Endothelial cell of umbilical vein (primary cell): ENCODE results near the gene LITAF. TPM values are rescaled to one million over a fixed set of nuclear protein-coding genes. Genes with fewer than 3 reads are reported as not detected.

Experiments used
- BruUV-seq: library from RNA; stranded (reverse); fragments of 400-500 nt; replicated peaks from 2 replicates; lab custom pipeline; 2021; lab: Mats Ljungman, UMichigan
- CTCF ChIA-PET: fragments of 300-600, 350-600 bp; sonication (Branson Sonifier 250); formaldehyde crosslinking; loops from one replicate; lab custom pipeline; 2021; ENCODE audit warnings: antibody characterized with exemption, inconsistent platforms; lab: Charles Lee
- POLR2A ChIA-PET: fragments of 300-600, 350-600 bp; sonication (Branson Sonifier 250); formaldehyde crosslinking; loops from one replicate; lab custom pipeline; 2021; ENCODE audit warnings: antibody characterized with exemption, inconsistent platforms; lab: Charles Lee
- DNase-seq: peaks from one replicate; pipeline ENCODE4 v3.0.0-alpha.2; 2011; ENCODE audit warnings: low read depth, low spot score
- FAIRE-seq: peaks from 2 replicates; lab custom pipeline; 2011; peaks lifted over from hg19 to GRCh38; lab: Jason Lieb, UNC
- H2AFZ ChIP-seq: 2 replicates; pipeline ENCODE4 v1.6.0; 2012; ENCODE audit warnings: low read depth, low read length, control low read depth, inconsistent platforms
- H3K27ac ChIP-seq: 2 replicates; pipeline ENCODE4 v1.5.1; 2011; ENCODE audit warnings: low read depth, mild to moderate bottlenecking, control low read depth, low read length, moderate library complexity; ENCODE audit not compliant: insufficient read depth
- H3K27me3 ChIP-seq, 2 experiments: 2 replicates each; pipeline versions ENCODE4 v1.6.0 to v1.6.1; 2011; ENCODE audit warnings: low read length in 2 of 2, mixed read lengths in 1 of 2; ENCODE audit not compliant: control insufficient read depth in 2 of 2, insufficient read depth in 2 of 2
- H3K36me3 ChIP-seq, 2 experiments: 2 replicates in 1 of 2; 3 replicates in 1 of 2; pipeline ENCODE4 v1.5.1; 2011; ENCODE audit warnings: low read length in 2 of 2, mild to moderate bottlenecking in 1 of 2, moderate library complexity in 1 of 2; ENCODE audit not compliant: control insufficient read depth in 2 of 2, insufficient read depth in 2 of 2; ENCODE audit errors: extremely low read depth in 1 of 2
- H3K4me1 ChIP-seq: 3 replicates; pipeline ENCODE4 v1.5.1; 2011; ENCODE audit warnings: mild to moderate bottlenecking, low read length; ENCODE audit not compliant: control insufficient read depth, insufficient read depth; ENCODE audit errors: extremely low read depth
- H3K4me2 ChIP-seq: 2 replicates; pipeline ENCODE4 v1.6.1; 2011; ENCODE audit warnings: low read length, control low read depth, mixed read lengths; ENCODE audit not compliant: insufficient read depth
- H3K4me3 ChIP-seq, 3 experiments: fragments of 200-600 bp in 1 of 3; sonication (generic), shearing (Covaris generic) in 1 of 3; replicated peaks in 1 of 3; 2 replicates each; pipeline ENCODE4 v1.5.1; 2011 to 2016; ENCODE audit warnings: control low read depth in 3 of 3, low read length in 3 of 3, mild to moderate bottlenecking in 2 of 3, inconsistent platforms in 1 of 3, low read depth in 1 of 3, moderate library complexity in 1 of 3; ENCODE audit not compliant: insufficient read depth in 1 of 3
- H3K79me2 ChIP-seq: 2 replicates; pipeline ENCODE4 v1.6.0; 2012; ENCODE audit warnings: low read length, inconsistent platforms; ENCODE audit not compliant: control insufficient read depth, insufficient read depth
- H3K9ac ChIP-seq: replicated peaks from 2 replicates; pipeline ENCODE3; 2011; ENCODE audit warnings: low read length, control low read depth; ENCODE audit not compliant: insufficient read depth; ENCODE audit errors: extremely low read depth
- H3K9me1 ChIP-seq: replicated peaks from 3 replicates; pipeline ENCODE4 v1.6.0; 2011; ENCODE audit warnings: mild to moderate bottlenecking, low read length; ENCODE audit not compliant: control insufficient read depth, insufficient read depth; ENCODE audit errors: extremely low read depth
- H3K9me3 ChIP-seq: replicated peaks from 2 replicates; pipeline ENCODE4 v1.5.1; 2012; ENCODE audit warnings: low read length, inconsistent platforms; ENCODE audit not compliant: control insufficient read depth, insufficient read depth
- H4K20me1 ChIP-seq: replicated peaks from 2 replicates; pipeline ENCODE3; 2011; ENCODE audit warnings: mild to moderate bottlenecking, low read length; ENCODE audit not compliant: control insufficient read depth, insufficient read depth; ENCODE audit errors: extremely low read depth
- EZH2 ChIP-seq: IDR thresholded peaks from 2 replicates; pipeline ENCODE4 v1.6.1; 2012; ENCODE audit warnings: borderline replicate concordance, low read depth, mild to moderate bottlenecking, moderate library complexity, low read length, inconsistent platforms; ENCODE audit not compliant: severe bottlenecking
- FOS ChIP-seq: IDR thresholded peaks from 2 replicates; pipeline ENCODE4 v1.6.1; 2011; ENCODE audit warnings: mild to moderate bottlenecking, low read length, moderate library complexity, borderline replicate concordance; ENCODE audit not compliant: insufficient read depth
- GATA2 ChIP-seq: IDR thresholded peaks from 2 replicates; pipeline ENCODE4 v1.7.0; 2011; ENCODE audit warnings: low read depth, mild to moderate bottlenecking, moderate library complexity, mixed read lengths, low read length; ENCODE audit not compliant: insufficient read length, insufficient read depth
- JUN ChIP-seq: IDR thresholded peaks from 2 replicates; pipeline ENCODE4 v1.6.1; 2011; ENCODE audit warnings: borderline replicate concordance, low read depth; ENCODE audit not compliant: insufficient read length, insufficient read depth
- MYC ChIP-seq: IDR thresholded peaks from one replicate; pipeline ENCODE4 v1.6.1; 2011; ENCODE audit warnings: mild to moderate bottlenecking, low read depth, low read length
- POLR2A ChIP-seq: IDR thresholded peaks from 2 replicates; pipeline ENCODE4 v1.6.1; 2012; ENCODE audit warnings: low read depth, mild to moderate bottlenecking, control low read depth, low read length
- POLR2AphosphoS5 ChIP-seq: IDR thresholded peaks from 2 replicates; pipeline ENCODE4 v1.6.1; 2012; ENCODE audit warnings: low read depth, mild to moderate bottlenecking, control low read depth, low read length, moderate library complexity; ENCODE audit not compliant: insufficient read depth
- dilution Hi-C: fragments of 300-500 bp; cut with MboI; formaldehyde crosslinking; loops from one replicate; pipeline ENCODE4 v1.15.0; 2019; ENCODE audit warnings: low sequenced_read_pairs; ENCODE audit not compliant: extremely low pct_ligation_motif_present
- intact Hi-C: fragments of 100-400 bp; cut with micrococcal nuclease; formaldehyde crosslinking; loops from one replicate; pipeline ENCODE4 v1.10.0; 2022
- polyA plus RNA-seq, 4 experiments: library from polyadenylated mRNA; depleted of rRNA in 3 of 4; stranded (reverse) in 3 of 4; unstranded in 1 of 4; fragments of >200 nt; gene quantifications; 2 replicates each; pipeline versions ENCODE4 v1.2.1 to v1.2.3, GENCODE V29; 2011 to 2012; ENCODE audit warnings: missing spikeins in 1 of 4
- total RNA-seq: library from RNA; stranded (reverse); gene quantifications from 2 replicates; pipeline ENCODE4 v1.2.3, GENCODE V29; 2021
- TF ChIP-seq, protein P1 (sequence below), 2 donors: IDR thresholded peaks; 1 replicate in 1 of 2; 2 replicates in 1 of 2; pipeline ENCODE4 v1.5.1; 2011; ENCODE audit warnings: low read length in 2 of 2, mild to moderate bottlenecking in 2 of 2, moderate library complexity in 2 of 2, control low read depth in 1 of 2, inconsistent platforms in 1 of 2, low read depth in 1 of 2; ENCODE audit not compliant: insufficient read depth in 1 of 2; ENCODE audit errors: extremely low read depth in 1 of 2
- TF ChIP-seq, protein P2 (sequence below): IDR thresholded peaks from 2 replicates; pipeline ENCODE4 v1.6.1; 2011; ENCODE audit not compliant: insufficient read depth, insufficient read length

Gene LITAF
- total and polyA plus RNA-seq, 2 donors (not counting 3 experiments of a cell fraction or from before 2014, with no cell fraction given) = 15.2 to 27.2 TPM

DNA sequence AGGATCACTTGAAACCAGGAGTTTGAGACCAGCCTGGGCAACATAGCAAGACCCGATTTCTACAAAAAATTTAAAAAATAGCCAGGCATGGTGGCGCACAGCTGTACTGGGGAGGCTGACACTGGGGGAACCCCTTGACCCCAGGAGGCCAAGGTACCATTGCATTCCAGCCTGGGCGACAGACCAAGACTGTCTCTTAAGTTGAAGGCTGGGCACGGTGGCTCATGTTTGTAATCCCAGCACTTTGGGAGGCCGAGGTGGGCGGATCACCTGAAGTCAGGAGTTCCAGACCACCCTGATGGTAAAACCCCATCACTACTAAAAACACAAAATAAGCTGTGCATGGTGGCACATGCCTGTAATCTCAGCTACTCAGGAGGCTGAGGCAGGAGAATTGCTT lies 74.9 kb downstream of the LITAF start:
- no peak for DNase-seq
- ChIA-PET POLR2A (no interaction called here), CTCF (interaction anchor here (1.7 kb wide), 1 partner anchor 20 kb away, joined by 5 read pairs; no protein-coding TSS in a partner anchor)
- H3K36me3 ChIP-seq = no peaks in the 10 kb centered on the region
- no peak overlapping the region for H3K27ac ChIP-seq
- no peaks in the 10 kb centered on the region for H3K9me1 ChIP-seq
- no TSS peak for BruUV-seq
- H3K4me1 ChIP-seq = no peaks in the 10 kb centered on the region
- H3K9ac ChIP-seq = no peak overlapping the region
- H2AFZ ChIP-seq = no peak overlapping the region
- TF ChIP-seq MYC (no peak), JUN (no peak), GATA2 (no peak)
- dilution Hi-C loops (no loop called here), intact Hi-C loops (no loop called here)
- no peaks in the 10 kb centered on the region for H3K27me3 ChIP-seq
- no peaks in the 10 kb centered on the region for H3K79me2 ChIP-seq
- no peak for FAIRE-seq
- no peak overlapping the region for H3K4me3 ChIP-seq
- no peaks in the 10 kb centered on the region for H3K9me3 ChIP-seq
- no peaks in the 10 kb centered on the region for H4K20me1 ChIP-seq
- H3K4me2 ChIP-seq = no peak overlapping the region

GRCh38 chr16:11511328-11511727 lies 75.4 kb downstream of the LITAF start:
- intact Hi-C loops = no loop called here
- no TSS peak for BruUV-seq
- H3K9me3 ChIP-seq = no peaks in the 10 kb centered on the region
- TF ChIP-seq GATA2 (no peak), FOS (no peak), JUN (no peak), MYC (no peak), EZH2 (no peak), POLR2A (no peak), POLR2AphosphoS5 (no peak)
- TF ChIP-seq, protein P1, sequence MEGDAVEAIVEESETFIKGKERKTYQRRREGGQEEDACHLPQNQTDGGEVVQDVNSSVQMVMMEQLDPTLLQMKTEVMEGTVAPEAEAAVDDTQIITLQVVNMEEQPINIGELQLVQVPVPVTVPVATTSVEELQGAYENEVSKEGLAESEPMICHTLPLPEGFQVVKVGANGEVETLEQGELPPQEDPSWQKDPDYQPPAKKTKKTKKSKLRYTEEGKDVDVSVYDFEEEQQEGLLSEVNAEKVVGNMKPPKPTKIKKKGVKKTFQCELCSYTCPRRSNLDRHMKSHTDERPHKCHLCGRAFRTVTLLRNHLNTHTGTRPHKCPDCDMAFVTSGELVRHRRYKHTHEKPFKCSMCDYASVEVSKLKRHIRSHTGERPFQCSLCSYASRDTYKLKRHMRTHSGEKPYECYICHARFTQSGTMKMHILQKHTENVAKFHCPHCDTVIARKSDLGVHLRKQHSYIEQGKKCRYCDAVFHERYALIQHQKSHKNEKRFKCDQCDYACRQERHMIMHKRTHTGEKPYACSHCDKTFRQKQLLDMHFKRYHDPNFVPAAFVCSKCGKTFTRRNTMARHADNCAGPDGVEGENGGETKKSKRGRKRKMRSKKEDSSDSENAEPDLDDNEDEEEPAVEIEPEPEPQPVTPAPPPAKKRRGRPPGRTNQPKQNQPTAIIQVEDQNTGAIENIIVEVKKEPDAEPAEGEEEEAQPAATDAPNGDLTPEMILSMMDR (IDR thresholded peaks at IDR 0.05; ENCODE audit: extremely low read depth in 1 of 2, insufficient read depth in 1 of 2, low read depth in 1 of 2, low read length in 2 of 2) = no peak
- TF ChIP-seq, protein P2, sequence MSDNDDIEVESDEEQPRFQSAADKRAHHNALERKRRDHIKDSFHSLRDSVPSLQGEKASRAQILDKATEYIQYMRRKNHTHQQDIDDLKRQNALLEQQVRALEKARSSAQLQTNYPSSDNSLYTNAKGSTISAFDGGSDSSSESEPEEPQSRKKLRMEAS = no peak
- H3K9me1 ChIP-seq = no peaks in the 10 kb centered on the region
- dilution Hi-C loops = no loop called here
- no peak for DNase-seq
- no peak overlapping the region for H3K4me2 ChIP-seq
- no peaks in the 10 kb centered on the region for H3K4me1 ChIP-seq
- H3K79me2 ChIP-seq = no peaks in the 10 kb centered on the region
- no peak overlapping the region for H3K27ac ChIP-seq
- H4K20me1 ChIP-seq = no peaks in the 10 kb centered on the region
- no peak overlapping the region for H3K9ac ChIP-seq
- H3K36me3 ChIP-seq = no peaks in the 10 kb centered on the region
- H3K27me3 ChIP-seq = no peaks in the 10 kb centered on the region
- POLR2A ChIA-PET = no interaction called here
- CTCF ChIA-PET = interaction anchor here (1.0 to 1.7 kb wide), 2 partner anchors 21 kb away, joined by 3 to 5 read pairs; no protein-coding TSS in a partner anchor
- no peak overlapping the region for H2AFZ ChIP-seq
- H3K4me3 ChIP-seq = no peak overlapping the region
- FAIRE-seq = no peak
